MM.1S (cell line): ENCODE results near the gene MPDU1.
"Not testable (repeated sequence)": the region's sequence is repeated elsewhere in the genome, so short reads cannot be mapped to it uniquely, and the experiment has no call there.

Source experiments
- DNase-seq: peaks from one replicate; pipeline ENCODE4 v3.0.0-alpha.2; 2015
- H2AFZ ChIP-seq: fragments of 300-600 bp; sonication (generic); 2 replicates; pipeline ENCODE4 v1.6.0; 2016; ENCODE audit warnings: antibody characterized with exemption, low read length
- H3F3A ChIP-seq: fragments of 300-600 bp; sonication (generic); 2 replicates; pipeline ENCODE4 v1.6.1; 2016; ENCODE audit warnings: mild to moderate bottlenecking, antibody characterized with exemption, low read length, moderate library complexity, mixed read lengths; ENCODE audit not compliant: insufficient read depth
- H3K27ac ChIP-seq: fragments of 300-600 bp; sonication (generic); 2 replicates; pipeline ENCODE4 v1.5.1; 2016; ENCODE audit warnings: mild to moderate bottlenecking, low read length
- H3K27me3 ChIP-seq: fragments of 300-600 bp; sonication (generic); replicated peaks from 2 replicates; pipeline ENCODE4 v1.6.0; 2016; ENCODE audit warnings: low read length; ENCODE audit not compliant: insufficient read depth
- H3K36me3 ChIP-seq: fragments of 300-600 bp; sonication (generic); replicated peaks from 2 replicates; pipeline ENCODE4 v1.6.1; 2016; ENCODE audit warnings: mild to moderate bottlenecking, low read length, mixed read lengths; ENCODE audit not compliant: insufficient read depth
- H3K4me1 ChIP-seq: fragments of 300-600 bp; sonication (generic); 2 replicates; pipeline ENCODE4 v1.6.1; 2016; ENCODE audit warnings: low read length, mixed read lengths
- H3K4me2 ChIP-seq: fragments of 300-600 bp; sonication (generic); 2 replicates; pipeline ENCODE4 v1.6.0; 2016; ENCODE audit warnings: low read depth, low read length
- H3K4me3 ChIP-seq: fragments of 300-600 bp; sonication (generic); 2 replicates; pipeline ENCODE4 v1.5.1; 2016; ENCODE audit warnings: low read length, mixed read lengths
- H3K79me2 ChIP-seq: fragments of 300-600 bp; sonication (generic); 2 replicates; pipeline ENCODE4 v1.6.1; 2016; ENCODE audit warnings: mixed run types, low read length, mixed read lengths
- H3K9ac ChIP-seq: fragments of 300-600 bp; sonication (generic); 2 replicates; pipeline ENCODE4 v1.6.1; 2016; ENCODE audit warnings: low read length, mixed read lengths
- H3K9me2 ChIP-seq: fragments of 300-600 bp; sonication (generic); replicated peaks from 2 replicates; pipeline ENCODE4 v1.6.1; 2016; ENCODE audit warnings: mild to moderate bottlenecking, low read length, mixed read lengths; ENCODE audit not compliant: insufficient read depth
- H3K9me3 ChIP-seq: fragments of 300-600 bp; sonication (generic); replicated peaks from 2 replicates; pipeline ENCODE4 v1.6.1; 2016; ENCODE audit warnings: mild to moderate bottlenecking, low read length, mixed read lengths; ENCODE audit not compliant: insufficient read depth
- H4K20me1 ChIP-seq: fragments of 300-600 bp; sonication (generic); 2 replicates; pipeline ENCODE4 v1.6.1; 2016; ENCODE audit warnings: mild to moderate bottlenecking, low read length, moderate library complexity, mixed read lengths; ENCODE audit not compliant: insufficient read depth
- CTCF ChIP-seq: fragments of 300-600 bp; sonication (generic); IDR thresholded peaks from 2 replicates; pipeline ENCODE4 v1.5.1; 2016; ENCODE audit warnings: antibody characterized with exemption, low read length, mixed read lengths
- EZH2 ChIP-seq: fragments of 300-600 bp; sonication (generic); optimal IDR thresholded peaks from 2 replicates; pipeline ENCODE3; 2017; ENCODE audit warnings: low read depth, mild to moderate bottlenecking, antibody characterized with exemption, low read length, mixed read lengths
- EZH2phosphoT487 ChIP-seq: fragments of 300-600 bp; sonication (generic); IDR thresholded peaks from 2 replicates; pipeline ENCODE4 v1.6.1; 2018; ENCODE audit warnings: antibody characterized with exemption, low read length

The MPDU1 gene

GRCh38 chr17:7618608-7619007 lies 35.0 kb downstream of the MPDU1 start:
- Histone ChIP-seq H3K4me3 (no peak overlapping the region), H3K4me1 (0 out of 2 replicates have a peak, but pooled peaks cover under 1% of the 10 kb centered on the region), H4K20me1 (no peaks in the 10 kb centered on the region), H3K27ac (no peak overlapping the region), H3K9me3 (no peaks in the 10 kb centered on the region), H3K9me2 (no peaks in the 10 kb centered on the region), H3K4me2 (no peak overlapping the region), H3K9ac (no peak overlapping the region), H3K36me3 (no peaks in the 10 kb centered on the region), H3F3A (no peaks in the 10 kb centered on the region), H3K79me2 (peaks cover 7% of the 10 kb centered on the region), H3K27me3 (no peaks in the 10 kb centered on the region), H2AFZ (no peak overlapping the region)
- DNase-seq: no peak
- no peak for TF ChIP-seq CTCF
- TF ChIP-seq EZH2phosphoT487: no peak
- no peak for TF ChIP-seq EZH2

GRCh38 chr17:7620835-7621234 lies 37.2 kb downstream of the MPDU1 start:
- Histone ChIP-seq H3K4me1 (no peaks in the 10 kb centered on the region), H3K9me3 (no peaks in the 10 kb centered on the region), H3K9me2 (no peaks in the 10 kb centered on the region), H3K27me3 (no peaks in the 10 kb centered on the region), H3K4me3 (no peak overlapping the region), H3K79me2 (no peaks in the 10 kb centered on the region), H3K27ac (no peak overlapping the region), H3K36me3 (no peaks in the 10 kb centered on the region), H3K9ac (no peak overlapping the region), H4K20me1 (no peaks in the 10 kb centered on the region), H2AFZ (no peak overlapping the region), H3F3A (no peaks in the 10 kb centered on the region), H3K4me2 (no peak overlapping the region)
- DNase-seq: no peak
- no peak for TF ChIP-seq EZH2
- no peak for TF ChIP-seq CTCF
- no peak for TF ChIP-seq EZH2phosphoT487

- no peaks in the 10 kb centered on the region for H3K9me2 ChIP-seq
- DNase-seq: no peak
- no peak overlapping the region for H3K27ac ChIP-seq
- no peaks in the 10 kb centered on the region for H3K27me3 ChIP-seq
- H4K20me1 ChIP-seq: no peaks in the 10 kb centered on the region
- no peaks in the 10 kb centered on the region for H3K9me3 ChIP-seq
- no peak for TF ChIP-seq CTCF
- no peak for TF ChIP-seq EZH2
- no peak for TF ChIP-seq EZH2phosphoT487
- peaks cover 6% of the 10 kb centered on the region; the same call in 1 of the 2 replicates for H3K79me2 ChIP-seq
- no peak overlapping the region for H3K9ac ChIP-seq
- H3K4me3 ChIP-seq: no peak overlapping the region
- H3F3A ChIP-seq: no peaks in the 10 kb centered on the region
- H3K4me2 ChIP-seq: no peak overlapping the region
- 0 out of 2 replicates have a peak, but pooled peaks cover 5% of the 10 kb centered on the region for H3K4me1 ChIP-seq
- no peaks in the 10 kb centered on the region for H3K36me3 ChIP-seq
- no peak overlapping the region for H2AFZ ChIP-seq
These were observed 40.0 kb downstream of the MPDU1 start for GRCh38 chr17:7623661-7624060.

- not testable (repeated sequence) for H3K36me3 ChIP-seq, H4K20me1 ChIP-seq, H3K9ac ChIP-seq, H3K4me1 ChIP-seq, H3K27ac ChIP-seq, H3K4me2 ChIP-seq, DNase-seq, H3K79me2 ChIP-seq, H3K9me3 ChIP-seq, H3K9me2 ChIP-seq, H3K4me3 ChIP-seq, H3F3A ChIP-seq, H3K27me3 ChIP-seq, H2AFZ ChIP-seq
These were observed 42.1 kb downstream of the MPDU1 start for GRCh38 chr17:7625749-7626148.
